Cerebellar nuclear complex (tissue), 1 donor: ENCODE measurements around the gene TACC3.

Experiments
- DNase-seq, 2 experiments: peaks; one replicate each; lab custom pipeline; 2025; lab: John Stamatoyannopoulos, UW

Gene TACC3

GRCh38 chr4:1703867-1704266 is 17.5 kb upstream of the TACC3 start:
- no peak for DNase-seq

- no peak for DNase-seq
These were observed 15.6 kb upstream of the TACC3 start for GRCh38 chr4:1705732-1706131.

- DNase-seq: no peak
These were observed 15.0 kb upstream of the TACC3 start for GRCh38 chr4:1706358-1706757.

- DNase-seq: no peak
These were observed 12.7 kb upstream of the TACC3 start for GRCh38 chr4:1708581-1708980.

- no peak for DNase-seq
These were observed 10.2 kb upstream of the TACC3 start for GRCh38 chr4:1711055-1711570.

GRCh38 chr4:1711571-1712215 is 9.6 kb upstream of the TACC3 start:
- peak in 1 of 2 experiments; percentile 5 for DNase-seq

GRCh38 chr4:1712216-1713002 is 8.9 kb upstream of the TACC3 start, which contains the start of gene SLBP:
SLBP (minus strand) TSS chr4:1712319; CDS start chr4:1712188, 131 bp downstream.
- DNase-seq: peak; percentile 12 to 52

- no peak for DNase-seq
These were observed 8.1 kb upstream of the TACC3 start for GRCh38 chr4:1713003-1713851.

GRCh38 chr4:1714303-1715001 is 6.9 kb upstream of the TACC3 start:
- DNase-seq: no peak

GRCh38 chr4:1715002-1715758 is 6.1 kb upstream of the TACC3 start:
- DNase-seq: no peak

GRCh38 chr4:1716065-1716945 is 5.0 kb upstream of the TACC3 start:
- DNase-seq: no peak

GRCh38 chr4:1717129-1718094 is 3.9 kb upstream of the TACC3 start:
- DNase-seq: no peak

GRCh38 chr4:1718095-1718850 is 3.0 kb upstream of the TACC3 start:
- DNase-seq: no peak

- no peak for DNase-seq
These were observed 948 bp upstream of the TACC3 start for GRCh38 chr4:1720163-1720983.

GRCh38 chr4:1721666-1722550 is 587 bp downstream of the TACC3 start:
- no peak for DNase-seq

- no peak for DNase-seq
These were observed 1.3 kb downstream of the TACC3 start for GRCh38 chr4:1722551-1723118.
